Vagina (tissue), 2 donors: ENCODE results near the gene ITPKB.

ENCODE experiments used
- CTCF ChIP-seq, 3 experiments: fragments of 450-650 bp in 2 of 3; fragments of 200-600 bp in 1 of 3; sonication (generic) in 1 of 3; IDR thresholded peaks; one replicate each; pipeline ENCODE4 v1.5.1; 2017 to 2019; ENCODE audit warnings: antibody characterized with exemption in 3 of 3, mild to moderate bottlenecking in 2 of 3, moderate library complexity in 2 of 3
- POLR2A ChIP-seq, 2 donors: fragments of 450-650 bp; IDR thresholded peaks; one replicate each; pipeline ENCODE4 v1.6.1; 2017; ENCODE audit warnings: antibody characterized with exemption in 2 of 2, mild to moderate bottlenecking in 2 of 2, moderate library complexity in 2 of 2

- no peak for TF ChIP-seq CTCF (IDR thresholded peaks at IDR 0.05)
- no peak for TF ChIP-seq POLR2A (IDR thresholded peaks at IDR 0.05)
Measured at GRCh38 chr1:226593541-226593940, 145.5 kb downstream of the ITPKB start.
